IMR-90 (cell line): Measurements from ENCODE around the gene ATF6B.

Experiments used
- BHLHE40 ChIP-seq: fragments of 150-350 bp; IDR thresholded peaks from 2 replicates; pipeline ENCODE4 v1.6.1; 2016; ENCODE audit warnings: mild to moderate bottlenecking, low read depth, low read length
- CEBPB ChIP-seq: IDR thresholded peaks from 2 replicates; pipeline ENCODE4 v1.6.1; 2012; ENCODE audit warnings: low read depth, low read length, improper control_type of control experiment
- CTCF ChIP-seq: conservative IDR thresholded peaks from 2 replicates; pipeline ENCODE4 v1.5.1; 2012; ENCODE audit warnings: mild to moderate bottlenecking, low read depth, low read length, improper control_type of control experiment
- FOS ChIP-seq: fragments of 150-350 bp; IDR thresholded peaks from 2 replicates; pipeline ENCODE4 v1.6.1; 2016; ENCODE audit warnings: low read depth, low read length
- MAFK ChIP-seq: IDR thresholded peaks from 2 replicates; pipeline ENCODE4 v1.6.1; 2012; ENCODE audit warnings: low read depth, low read length, improper control_type of control experiment
- MXI1 ChIP-seq: IDR thresholded peaks from 2 replicates; pipeline ENCODE4 v1.6.1; 2012; ENCODE audit warnings: low read depth, mild to moderate bottlenecking, low read length, moderate library complexity, borderline replicate concordance
- POLR2A ChIP-seq: IDR thresholded peaks from 2 replicates; pipeline ENCODE4 v1.6.1; 2012; ENCODE audit warnings: mild to moderate bottlenecking, low read depth, low read length
- RFX5 ChIP-seq: IDR thresholded peaks from 2 replicates; pipeline ENCODE4 v1.8.0; 2012; ENCODE audit warnings: low read depth, mild to moderate bottlenecking, low read length, moderate library complexity
- TF ChIP-seq, protein P1 (sequence below): fragments of 150-350 bp; IDR thresholded peaks from 2 replicates; pipeline ENCODE4 v1.6.1; 2017; ENCODE audit warnings: mild to moderate bottlenecking, antibody characterized with exemption, low read length, low read depth
- TF ChIP-seq, protein P2 (sequence below): fragments of 150-350 bp; IDR thresholded peaks from 2 replicates; pipeline ENCODE4 v1.6.1; 2016; ENCODE audit warnings: low read depth, mild to moderate bottlenecking, low read length, moderate library complexity, borderline replicate concordance

DNA sequence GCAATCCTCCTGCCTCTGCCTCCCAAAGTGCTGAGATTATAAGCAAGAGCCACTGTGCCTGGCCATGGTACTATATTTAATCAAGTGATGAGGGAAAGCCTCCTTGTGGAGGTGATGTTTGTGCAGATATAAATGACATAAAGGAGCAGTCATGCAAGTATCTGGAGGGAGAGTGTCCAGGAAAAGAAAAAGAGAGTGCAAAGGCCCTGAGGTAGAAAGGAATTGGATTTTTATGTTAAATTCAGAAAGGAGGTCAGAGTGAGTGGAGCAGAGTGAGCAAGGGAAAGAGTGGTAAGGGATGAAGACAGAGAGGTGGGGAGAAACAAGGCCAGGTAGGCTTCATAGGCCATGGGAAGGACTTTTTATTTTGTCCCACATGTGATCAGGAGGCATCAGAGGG lies 9.4 kb upstream of the ATF6B start:
- no peak for TF ChIP-seq CTCF
- TF ChIP-seq RFX5: no peak
- TF ChIP-seq, protein P1, sequence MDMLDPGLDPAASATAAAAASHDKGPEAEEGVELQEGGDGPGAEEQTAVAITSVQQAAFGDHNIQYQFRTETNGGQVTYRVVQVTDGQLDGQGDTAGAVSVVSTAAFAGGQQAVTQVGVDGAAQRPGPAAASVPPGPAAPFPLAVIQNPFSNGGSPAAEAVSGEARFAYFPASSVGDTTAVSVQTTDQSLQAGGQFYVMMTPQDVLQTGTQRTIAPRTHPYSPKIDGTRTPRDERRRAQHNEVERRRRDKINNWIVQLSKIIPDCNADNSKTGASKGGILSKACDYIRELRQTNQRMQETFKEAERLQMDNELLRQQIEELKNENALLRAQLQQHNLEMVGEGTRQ: no peak
- TF ChIP-seq POLR2A: no peak
- TF ChIP-seq MXI1: no peak
- TF ChIP-seq MAFK: no peak
- TF ChIP-seq, protein P2, sequence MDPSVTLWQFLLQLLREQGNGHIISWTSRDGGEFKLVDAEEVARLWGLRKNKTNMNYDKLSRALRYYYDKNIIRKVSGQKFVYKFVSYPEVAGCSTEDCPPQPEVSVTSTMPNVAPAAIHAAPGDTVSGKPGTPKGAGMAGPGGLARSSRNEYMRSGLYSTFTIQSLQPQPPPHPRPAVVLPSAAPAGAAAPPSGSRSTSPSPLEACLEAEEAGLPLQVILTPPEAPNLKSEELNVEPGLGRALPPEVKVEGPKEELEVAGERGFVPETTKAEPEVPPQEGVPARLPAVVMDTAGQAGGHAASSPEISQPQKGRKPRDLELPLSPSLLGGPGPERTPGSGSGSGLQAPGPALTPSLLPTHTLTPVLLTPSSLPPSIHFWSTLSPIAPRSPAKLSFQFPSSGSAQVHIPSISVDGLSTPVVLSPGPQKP: no peak
- no peak for TF ChIP-seq CEBPB
- TF ChIP-seq FOS: no peak
- no peak for TF ChIP-seq BHLHE40
